ENCODE data around the gene SRRM3.
"Not testable (repeated sequence)": the region's sequence is repeated elsewhere in the genome, so short reads cannot be mapped to it uniquely, and the experiment has no call there.

GRCh38 chr7:76176951-76177350 lies 24.7 kb upstream of the SRRM3 start:
- not testable (repeated sequence) for TF ChIP-seq CTCF (conservative IDR thresholded peaks at IDR 0.05; ENCODE audit: low read depth in 2 of 2); EZH2phosphoT487 (IDR thresholded peaks at IDR 0.05; ENCODE audit: unreplicated experiment)

Measured in GM23338 (cell line).